Heart left ventricle (tissue), 16 donors: Measurements from ENCODE around the gene LSM14A. TPM values are rescaled to one million over a fixed set of nuclear protein-coding genes. Genes with fewer than 3 reads are reported as not detected.

Source experiments
- ATAC-seq, 4 donors: fragments of 200-7000 bp; cut with Tn5 transposase; one replicate each; pipeline ENCODE4 v1.9.1; 2020 to 2022; ENCODE audit warnings: moderate library complexity in 4 of 4, mild to moderate bottlenecking in 3 of 4, moderate number of reproducible peaks in 1 of 4
- DNase-seq, 5 donors: peaks; one replicate each; pipeline ENCODE4 v3.0.0-alpha.2; 2020
- H3K27ac ChIP-seq, 12 donors: fragments of 200-600 bp; sonication (generic) in 4 of 12; one replicate each; pipeline versions ENCODE4 v1.5.0 to v1.8.0; 2016 to 2022; ENCODE audit warnings: mild to moderate bottlenecking in 2 of 12
- H3K27me3 ChIP-seq, 9 donors: fragments of 200-600 bp; sonication (generic) in 2 of 9; one replicate each; pipeline versions ENCODE4 v1.5.1 to v1.8.0; 2016 to 2022; ENCODE audit warnings: mild to moderate bottlenecking in 3 of 9
- H3K36me3 ChIP-seq, 9 donors: fragments of 200-600 bp; sonication (generic) in 2 of 9; one replicate each; pipeline versions ENCODE4 v1.5.0 to v1.8.0; 2018 to 2022; ENCODE audit warnings: mild to moderate bottlenecking in 2 of 9
- H3K4me1 ChIP-seq, 12 donors: fragments of 200-600 bp; sonication (generic) in 4 of 12; one replicate each; pipeline versions ENCODE4 v1.5.0 to v1.8.0; 2016 to 2022; ENCODE audit warnings: mild to moderate bottlenecking in 3 of 12
- H3K4me3 ChIP-seq, 12 donors: fragments of 200-600 bp; sonication (generic) in 4 of 12; one replicate each; pipeline versions ENCODE4 v1.5.0 to v1.8.0; 2017 to 2022; ENCODE audit warnings: mild to moderate bottlenecking in 9 of 12, moderate library complexity in 4 of 12
- H3K9me3 ChIP-seq, 12 donors: fragments of 200-600 bp; sonication (generic) in 4 of 12; one replicate each; pipeline versions ENCODE4 v1.5.0 to v1.8.0; 2016 to 2022; ENCODE audit warnings: mild to moderate bottlenecking in 1 of 12
- POLR2A ChIP-seq, 2 donors: fragments of 450-650 bp; IDR thresholded peaks; one replicate each; pipeline ENCODE4 v1.6.1; 2017; ENCODE audit warnings: antibody characterized with exemption in 2 of 2, mild to moderate bottlenecking in 2 of 2, moderate library complexity in 2 of 2
- WGBS, 4 donors: extraction: QIAGEN DNeasy Blood & Tissue Kit in 2 of 4; methylation state at CpG; one replicate each; pipeline versions ENCODE4 v1.1.5 to v1.1.7; 2013 to 2018; 5-methylcytosine and 5-hydroxymethylcytosine counted together
- intact Hi-C, 10 donors: fragments of 100-400 bp; cut with DNase I; formaldehyde crosslinking; loops; one replicate each; pipeline versions ENCODE4 v1.11.1 to v1.14.2; 2022
- polyA plus RNA-seq, 2 donors: library from polyadenylated mRNA; stranded (reverse); fragments of 200-250 nt; gene quantifications; one replicate each; pipeline ENCODE4 v1.2.3, GENCODE V29; 2013
- total RNA-seq, 9 donors: library from RNA; depleted of rRNA in 2 of 9; stranded (reverse); fragments of >200 nt in 2 of 9; fragmentation: NEBNext Ultra II Directional in 3 of 9; extraction: Animal tissue kit (Norgen Biotek cat#: 25700) in 3 of 9; gene quantifications; one replicate each; pipeline versions ENCODE4 v1.1.0 to v1.2.4, GENCODE V29; 2016 to 2023
- TF ChIP-seq, protein P1 (sequence below), 12 donors: fragments of 200-600 bp; sonication (generic) in 4 of 12; IDR thresholded peaks; one replicate each; pipeline versions ENCODE4 v1.5.0 to v1.8.0; 2018 to 2022; ENCODE audit warnings: antibody characterized with exemption in 12 of 12, mild to moderate bottlenecking in 5 of 12
- donor health status: ischemic (EF 13 %, LVEDD 7.1; RV severe dilation, severe dysfunction).
- donor health status: healthy with polysubstance abuse.
- donor health status: DM: no; HTN: yes; CAD: no.
- donor health status: DM: no; HTN: no; CAD: no.
- donor health status: ischemic (EF 25% LVEDD 6.9; RV normal size, moderate dysfunction).
- donor health status: ischemic (EF 25% LVEDD 5.7; RV mildly dilated, moderate dysfunction).
- donor health status: healthy.
- donor health status: DM: yes; HTN: yes; CAD: no.
- donor health status: ischemic (EF 35%, LVEDD 5.7; RV mildly dilated, moderate dysfunction).
- donor health status: nonischemic (EF 11% LVEDD 7.7; RV severe dilation, severe dysfunction).
- donor health status: DM: yes; HTN: yes; CAD: no.
- donor health status: PGD.
- donor health status: ischemic (EF 29% LVEDD 5.4; RV normal size, mild dysfunction).
- donor health status: nonischemic (EF 23%, LVEDD 6.1; RV moderate dilation, normal function).

The LSM14A gene
- total and polyA plus RNA-seq, 11 donors, result 34.6 to 109 (median 70.5) TPM

DNA sequence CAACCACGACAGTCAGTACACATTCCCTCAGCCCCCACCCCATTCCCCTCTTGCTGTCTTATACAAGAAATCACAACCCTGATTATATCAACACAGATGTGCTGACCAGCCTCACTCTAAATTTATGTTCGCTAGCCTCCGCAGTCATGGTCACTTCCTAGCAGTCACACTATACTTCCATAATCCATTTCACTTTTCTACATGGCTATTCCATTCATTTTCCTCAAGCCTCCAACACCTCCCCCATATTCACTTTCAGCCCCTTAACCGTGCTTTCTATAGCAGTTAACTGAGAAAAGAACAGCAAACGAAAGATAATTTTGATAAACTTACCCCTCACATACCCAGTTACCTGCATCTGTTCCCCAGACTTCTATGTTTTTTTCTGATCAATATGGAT, 8.4 kb downstream of the LSM14A start:
- WGBS, 4 donors, result 84 to 91% (median 85%) methylated on average over 5 of the region's 5 CpGs
- intact Hi-C loops, result no loop called here
- ATAC-seq (peak in 1 of 4 donors; percentile 27), DNase-seq (no peak)
- H3K9me3 ChIP-seq, result no peaks in the 10 kb centered on the region
- peaks cover 0 to 18% (median 3%) of the 10 kb centered on the region in 9 donors for H3K36me3 ChIP-seq
- no peak overlapping the region for H3K4me3 ChIP-seq
- no peaks in the 10 kb centered on the region for H3K27me3 ChIP-seq
- peak overlapping the region in 1 of 12 donors; percentile 6 for H3K27ac ChIP-seq
- H3K4me1 ChIP-seq, result peaks cover 31 to 100% (median 85%) of the 10 kb centered on the region in 12 donors
- TF ChIP-seq, protein P1, sequence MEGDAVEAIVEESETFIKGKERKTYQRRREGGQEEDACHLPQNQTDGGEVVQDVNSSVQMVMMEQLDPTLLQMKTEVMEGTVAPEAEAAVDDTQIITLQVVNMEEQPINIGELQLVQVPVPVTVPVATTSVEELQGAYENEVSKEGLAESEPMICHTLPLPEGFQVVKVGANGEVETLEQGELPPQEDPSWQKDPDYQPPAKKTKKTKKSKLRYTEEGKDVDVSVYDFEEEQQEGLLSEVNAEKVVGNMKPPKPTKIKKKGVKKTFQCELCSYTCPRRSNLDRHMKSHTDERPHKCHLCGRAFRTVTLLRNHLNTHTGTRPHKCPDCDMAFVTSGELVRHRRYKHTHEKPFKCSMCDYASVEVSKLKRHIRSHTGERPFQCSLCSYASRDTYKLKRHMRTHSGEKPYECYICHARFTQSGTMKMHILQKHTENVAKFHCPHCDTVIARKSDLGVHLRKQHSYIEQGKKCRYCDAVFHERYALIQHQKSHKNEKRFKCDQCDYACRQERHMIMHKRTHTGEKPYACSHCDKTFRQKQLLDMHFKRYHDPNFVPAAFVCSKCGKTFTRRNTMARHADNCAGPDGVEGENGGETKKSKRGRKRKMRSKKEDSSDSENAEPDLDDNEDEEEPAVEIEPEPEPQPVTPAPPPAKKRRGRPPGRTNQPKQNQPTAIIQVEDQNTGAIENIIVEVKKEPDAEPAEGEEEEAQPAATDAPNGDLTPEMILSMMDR (IDR thresholded peaks at IDR 0.05), result no peak
- no peak for TF ChIP-seq POLR2A (IDR thresholded peaks at IDR 0.05)

DNA sequence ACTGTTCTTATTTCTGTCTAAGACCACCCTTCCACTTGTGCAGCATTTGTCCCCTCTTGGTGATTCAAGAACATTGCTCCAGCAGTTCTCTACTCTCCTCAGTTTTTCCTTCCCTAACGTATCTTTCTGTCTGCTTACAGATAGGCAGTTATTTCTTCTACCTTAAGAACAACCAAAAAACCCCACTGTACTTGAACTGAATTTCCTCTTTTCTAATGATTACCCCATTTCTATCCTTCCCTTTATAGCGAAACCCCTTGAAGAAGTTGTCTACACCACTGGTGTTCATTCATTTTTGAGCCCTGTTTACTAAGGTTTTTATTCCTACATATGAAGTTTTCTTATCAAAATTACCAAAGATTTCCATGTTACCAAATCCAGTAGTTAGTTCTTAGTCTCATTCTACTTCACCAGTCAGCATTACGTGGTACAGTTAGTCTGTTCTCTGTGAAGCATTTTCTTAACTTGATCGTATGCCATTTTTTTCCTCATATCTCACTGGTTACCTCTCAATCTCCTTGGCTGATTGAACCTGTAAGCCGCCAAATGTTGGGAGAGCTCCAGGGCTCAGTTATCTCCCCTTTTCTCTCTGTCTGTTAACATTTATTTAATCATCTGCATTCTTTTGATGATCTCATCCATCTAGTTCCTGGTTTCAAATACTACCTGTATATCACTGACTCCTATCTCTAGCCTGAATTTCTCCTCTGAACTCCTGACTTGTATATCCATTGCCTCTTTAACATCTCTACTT, 9.0 kb downstream of the LSM14A start:
- Histone ChIP-seq H3K27ac (peak overlapping the region in 1 of 12 donors; percentile 6), H3K27me3 (no peaks in the 10 kb centered on the region), H3K4me3 (no peak overlapping the region), H3K36me3 (peaks cover 0 to 18% (median 2%) of the 10 kb centered on the region in 9 donors), H3K4me1 (peaks cover 28 to 100% (median 85%) of the 10 kb centered on the region in 12 donors), H3K9me3 (no peaks in the 10 kb centered on the region)
- intact Hi-C loops, result no loop called here
- no peak for DNase-seq
- WGBS, 4 donors, result 65 to 72% (median 67%) methylated on average over 5 of the region's 5 CpGs
- TF ChIP-seq POLR2A (IDR thresholded peaks at IDR 0.05), result no peak
- TF ChIP-seq, protein P1 (IDR thresholded peaks at IDR 0.05), result no peak
- ATAC-seq, result no peak

DNA sequence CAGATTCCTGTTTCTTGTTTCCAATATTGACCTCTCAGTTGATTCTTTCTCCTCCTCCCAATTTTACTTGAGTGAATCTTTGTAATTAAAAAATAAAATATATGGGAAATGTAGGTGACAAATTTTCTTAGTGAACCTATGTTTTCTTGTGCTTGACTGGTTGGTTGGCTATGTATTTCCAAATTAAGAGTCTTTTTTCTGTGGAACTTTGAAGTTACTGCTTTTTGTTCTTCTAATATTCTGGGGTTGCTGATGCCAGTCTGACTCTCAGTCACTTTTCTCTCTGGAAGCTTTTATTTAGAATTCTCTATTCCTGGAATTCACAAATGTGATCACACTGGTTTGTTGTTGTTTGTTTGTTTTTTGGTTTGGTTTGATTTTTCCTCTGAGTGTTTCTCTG, 9.8 kb downstream of the LSM14A start:
- intact Hi-C loops, result no loop called here
- no peak overlapping the region for H3K4me3 ChIP-seq
- no peaks in the 10 kb centered on the region for H3K9me3 ChIP-seq
- no peak overlapping the region for H3K27ac ChIP-seq
- DNase-seq, result no peak
- no peaks in the 10 kb centered on the region for H3K27me3 ChIP-seq
- TF ChIP-seq, protein P1 (IDR thresholded peaks at IDR 0.05), result no peak
- no peak for TF ChIP-seq POLR2A (IDR thresholded peaks at IDR 0.05)
- H3K36me3 ChIP-seq, result peaks cover 0 to 18% (median 0%) of the 10 kb centered on the region in 9 donors
- peaks cover 22 to 95% (median 77%) of the 10 kb centered on the region in 12 donors for H3K4me1 ChIP-seq
- ATAC-seq, result no peak

DNA sequence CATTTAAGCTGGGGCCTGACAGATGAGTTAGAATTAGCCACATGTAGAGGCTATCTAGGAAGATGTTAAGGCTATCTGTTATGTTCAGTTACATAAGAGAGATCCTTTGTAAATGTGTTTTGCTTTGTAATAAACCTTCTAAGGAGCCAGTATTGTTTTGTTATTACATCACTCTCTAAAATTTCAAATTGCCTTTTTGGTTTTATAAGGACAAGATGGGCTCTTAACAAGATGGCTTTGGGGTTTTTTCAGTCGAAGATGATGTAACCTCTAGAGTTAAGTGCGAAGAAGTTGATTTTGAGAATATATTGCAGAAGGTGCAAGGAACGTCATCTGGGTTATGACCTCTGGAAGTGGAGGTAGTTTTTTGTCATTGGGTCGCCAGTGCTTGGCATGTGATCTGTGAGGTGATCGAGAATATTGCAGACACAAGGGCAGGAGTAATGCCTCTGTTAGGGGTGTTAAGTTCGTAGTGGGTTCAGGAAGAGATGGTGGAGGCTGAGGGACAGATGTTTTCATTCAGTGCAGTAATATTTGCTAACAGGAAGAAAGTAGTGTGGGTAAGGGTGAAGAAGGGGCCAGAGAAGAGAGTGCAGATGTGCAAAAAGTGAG, 12.7 kb downstream of the LSM14A start:
- DNase-seq (no peak), ATAC-seq (peak in 3 of 4 donors; percentile 28 to 29 (median 28))
- 42 to 51% (median 47%) methylated on average over 6 of the region's 6 CpGs for WGBS, 4 donors
- Histone ChIP-seq H3K9me3 (no peaks in the 10 kb centered on the region), H3K27me3 (no peaks in the 10 kb centered on the region), H3K36me3 (peaks cover 0 to 11% (median 0%) of the 10 kb centered on the region in 9 donors), H3K4me3 (no peak overlapping the region), H3K27ac (no peak overlapping the region), H3K4me1 (peaks cover 17 to 95% (median 73%) of the 10 kb centered on the region in 12 donors)
- no peak for TF ChIP-seq POLR2A (IDR thresholded peaks at IDR 0.05)
- TF ChIP-seq, protein P1 (IDR thresholded peaks at IDR 0.05), result no peak
- intact Hi-C loops, result no loop called here
